IMR-90 (cell line): ENCODE measurements around the gene IL12RB2.

Experiments
- BHLHE40 ChIP-seq: fragments of 150-350 bp; IDR thresholded peaks from 2 replicates; pipeline ENCODE4 v1.6.1; 2016; ENCODE audit warnings: mild to moderate bottlenecking, low read depth, low read length
- CTCF ChIP-seq: conservative IDR thresholded peaks from 2 replicates; pipeline ENCODE4 v1.5.1; 2012; ENCODE audit warnings: mild to moderate bottlenecking, low read depth, low read length, improper control_type of control experiment
- ELK1 ChIP-seq: fragments of 150-350 bp; IDR thresholded peaks from 2 replicates; pipeline ENCODE4 v1.6.1; 2016; ENCODE audit warnings: low read depth, mild to moderate bottlenecking, low read length, moderate library complexity, borderline replicate concordance
- FOS ChIP-seq: fragments of 150-350 bp; IDR thresholded peaks from 2 replicates; pipeline ENCODE4 v1.6.1; 2016; ENCODE audit warnings: low read depth, low read length
- MAFK ChIP-seq: IDR thresholded peaks from 2 replicates; pipeline ENCODE4 v1.6.1; 2012; ENCODE audit warnings: low read depth, low read length, improper control_type of control experiment
- MAZ ChIP-seq: IDR thresholded peaks from 2 replicates; pipeline ENCODE4 v1.6.1; 2012; ENCODE audit warnings: low read depth, mild to moderate bottlenecking, low read length, improper control_type of control experiment, moderate library complexity, borderline replicate concordance
- NFE2L2 ChIP-seq: fragments of 150-350 bp; IDR thresholded peaks from 2 replicates; pipeline ENCODE4 v1.6.1; 2016; ENCODE audit warnings: low read depth, mild to moderate bottlenecking, low read length
- POLR2A ChIP-seq: IDR thresholded peaks from 2 replicates; pipeline ENCODE4 v1.6.1; 2012; ENCODE audit warnings: mild to moderate bottlenecking, low read depth, low read length
- RAD21 ChIP-seq: IDR thresholded peaks from 2 replicates; pipeline ENCODE4 v1.6.1; 2012; ENCODE audit warnings: low read length, improper control_type of control experiment
- RCOR1 ChIP-seq: IDR thresholded peaks from 2 replicates; pipeline ENCODE4 v1.6.1; 2012; ENCODE audit warnings: mild to moderate bottlenecking, low read length, improper control_type of control experiment; ENCODE audit not compliant: insufficient replicate concordance
- SMC3 ChIP-seq: fragments of 150-350 bp; IDR thresholded peaks from 2 replicates; pipeline ENCODE4 v1.6.1; 2016; ENCODE audit warnings: low read depth, mild to moderate bottlenecking, antibody characterized with exemption, low read length, moderate library complexity
- USF2 ChIP-seq: fragments of 150-350 bp; IDR thresholded peaks from 2 replicates; pipeline ENCODE4 v1.6.1; 2017; ENCODE audit warnings: mild to moderate bottlenecking, antibody characterized with exemption, low read length, low read depth

- TF ChIP-seq NFE2L2 = no peak
- TF ChIP-seq USF2 = no peak
- no peak for TF ChIP-seq CTCF
- TF ChIP-seq BHLHE40 = no peak
- no peak for TF ChIP-seq ELK1
- TF ChIP-seq RAD21 = no peak
- no peak for TF ChIP-seq MAZ
- TF ChIP-seq POLR2A = no peak
- no peak for TF ChIP-seq FOS
- no peak for TF ChIP-seq RCOR1
- TF ChIP-seq MAFK = no peak
- TF ChIP-seq SMC3 = no peak
Observed at GRCh38 chr1:67314696-67315095, 7.0 kb downstream of the IL12RB2 start.
